SIG-M5 treated with dmso at 0.1 percent for 504 hours (cell line): ENCODE data around the gene FAM43A.

Experiments
- DNase-seq: peaks from one replicate; lab custom pipeline; 2025; ENCODE audit not compliant: unreplicated experiment; lab: John Stamatoyannopoulos, UW

FAM43A gene

GRCh38 chr3:194685718-194686413 is at the start of gene FAM43A:
Gene FAM43A, plus strand, starts transcription at chr3:194685883. Its CDS starts 944 bp downstream, at chr3:194686827.
- DNase-seq = peak; percentile 92

- no peak for DNase-seq
Measured at GRCh38 chr3:194637066-194637465, 48.6 kb upstream of the FAM43A start.

- DNase-seq = no peak
Measured at GRCh38 chr3:194637541-194638400, 47.9 kb upstream of the FAM43A start.

- DNase-seq = no peak
Measured at GRCh38 chr3:194638991-194639605, 46.6 kb upstream of the FAM43A start.

GRCh38 chr3:194640829-194641228 is 44.9 kb upstream of the FAM43A start:
- DNase-seq = no peak

- DNase-seq = no peak
Measured at GRCh38 chr3:194642769-194643168, 42.9 kb upstream of the FAM43A start.

GRCh38 chr3:194647747-194648146 is 37.9 kb upstream of the FAM43A start:
- DNase-seq = no peak

GRCh38 chr3:194654443-194654842 is 31.2 kb upstream of the FAM43A start:
- no peak for DNase-seq

- DNase-seq = peak; percentile 22
Measured at GRCh38 chr3:194657439-194657838, 28.2 kb upstream of the FAM43A start.

- DNase-seq = no peak
Measured at GRCh38 chr3:194658477-194659242, 27.0 kb upstream of the FAM43A start.

- no peak for DNase-seq
Measured at GRCh38 chr3:194659778-194660177, 25.9 kb upstream of the FAM43A start.

GRCh38 chr3:194661374-194661773 is 24.3 kb upstream of the FAM43A start:
- no peak for DNase-seq

- DNase-seq = no peak
Measured at GRCh38 chr3:194661946-194662345, 23.7 kb upstream of the FAM43A start.

- DNase-seq = no peak
Measured at GRCh38 chr3:194664857-194665256, 20.8 kb upstream of the FAM43A start.

- no peak for DNase-seq
Measured at GRCh38 chr3:194667363-194667762, 18.3 kb upstream of the FAM43A start.

- peak; percentile 49 for DNase-seq
Measured at GRCh38 chr3:194671511-194671899, 14.2 kb upstream of the FAM43A start.

- DNase-seq = peak; percentile 97
Measured at GRCh38 chr3:194671900-194672808, 13.5 kb upstream of the FAM43A start, which contains the start of gene LSG1. Gene LSG1, minus strand, starts transcription at chr3:194672191. Its CDS starts 29 bp downstream, at chr3:194672162.

GRCh38 chr3:194672876-194673275 is 12.8 kb upstream of the FAM43A start:
- DNase-seq = no peak

GRCh38 chr3:194673761-194674160 is 11.9 kb upstream of the FAM43A start:
- no peak for DNase-seq

GRCh38 chr3:194675081-194675640 is 10.5 kb upstream of the FAM43A start:
- no peak for DNase-seq
